ENCODE data around the gene MKX.

GRCh38 chr10:27741173-27742091 is 4.2 kb downstream of the MKX start:
- TF ChIP-seq CTCF (IDR thresholded peaks at IDR 0.05), result no peak
- no peak for TF ChIP-seq POLR2A (IDR thresholded peaks at IDR 0.05)
